CD1c-positive myeloid dendritic cell (primary cell): ENCODE measurements around the gene CCDC80.

Experiments used
- DNase-seq: peaks from one replicate; pipeline ENCODE4 v3.0.0-alpha.2; 2016; ENCODE audit errors: extremely low spot score

The CCDC80 gene

GRCh38 chr3:112656043-112656442 lies 15.1 kb upstream of the CCDC80 start:
- no peak for DNase-seq

GRCh38 chr3:112654979-112655378 lies 14.0 kb upstream of the CCDC80 start:
- DNase-seq = no peak

- no peak for DNase-seq
These were observed 13.5 kb upstream of the CCDC80 start for GRCh38 chr3:112654492-112654891.

DNA sequence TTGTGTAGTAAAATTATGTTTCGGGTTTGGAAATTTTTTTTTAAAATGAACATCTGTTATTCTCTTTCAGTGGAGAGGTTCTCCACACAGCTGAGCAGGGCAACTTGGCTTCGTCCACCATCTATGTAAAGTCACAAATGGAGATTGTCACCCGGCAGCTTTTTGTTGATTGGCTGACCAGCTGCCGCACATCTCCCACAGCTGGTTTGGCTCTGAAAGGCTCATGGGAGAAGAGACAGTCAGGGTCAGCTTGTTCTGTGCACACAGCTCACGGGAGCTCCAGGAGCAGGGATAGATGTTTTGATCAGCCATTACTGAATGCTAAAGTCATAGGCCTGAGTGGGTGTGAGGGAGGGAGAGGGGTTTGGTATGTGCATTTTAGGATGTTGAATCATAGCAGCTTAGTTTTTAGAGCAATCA lies 12.9 kb upstream of the CCDC80 start:
- DNase-seq = no peak

DNA sequence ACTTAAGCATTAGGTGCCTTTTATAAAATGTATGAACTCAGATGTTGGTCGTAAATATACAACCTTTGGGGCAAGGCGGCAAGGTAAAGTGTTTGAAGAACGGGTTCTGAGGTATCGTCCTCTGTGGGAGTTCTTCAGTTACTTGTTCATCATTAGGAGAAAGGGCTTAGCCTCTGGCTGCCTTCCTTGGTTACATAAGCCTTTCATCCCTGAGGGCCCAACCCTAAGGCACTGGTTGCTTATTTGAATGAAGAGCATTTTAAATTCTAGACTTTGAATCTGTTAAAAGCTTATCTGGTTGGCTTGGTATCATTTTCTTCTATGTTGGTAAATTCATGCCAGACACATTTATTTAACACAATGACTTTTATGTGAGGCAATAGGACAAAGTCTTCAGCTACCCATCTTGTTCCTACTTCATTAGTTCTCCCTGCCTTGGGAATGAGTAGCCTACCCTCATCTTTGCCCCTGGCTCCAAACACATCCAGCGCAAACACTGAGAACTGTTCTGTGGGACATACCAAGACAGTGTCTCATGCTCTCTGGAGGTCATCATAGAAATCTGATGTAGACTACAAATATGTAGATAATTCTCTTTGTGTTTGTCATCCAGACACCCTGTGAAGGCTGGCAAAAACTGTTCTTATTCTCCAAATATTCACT lies 12.4 kb upstream of the CCDC80 start:
- no peak for DNase-seq

DNA sequence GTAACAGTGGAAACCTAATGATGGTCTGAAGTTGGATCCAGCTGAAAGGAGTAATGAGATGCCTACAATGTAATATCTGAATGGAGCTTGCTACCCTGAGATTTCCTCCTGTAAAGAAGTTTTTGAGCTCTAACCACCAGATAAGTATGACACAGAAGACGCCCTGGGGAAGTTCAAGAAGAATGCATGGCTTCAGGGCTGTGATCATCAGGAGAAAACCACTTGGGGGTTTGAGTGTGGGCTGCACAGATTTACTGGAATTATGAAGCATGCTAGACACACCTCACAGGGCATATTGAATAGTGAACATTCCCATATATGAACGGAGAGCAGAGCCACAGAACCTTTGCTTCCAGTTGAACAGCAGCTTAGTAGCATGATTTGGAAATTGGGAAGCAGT lies 10.6 kb upstream of the CCDC80 start:
- no peak for DNase-seq

DNA sequence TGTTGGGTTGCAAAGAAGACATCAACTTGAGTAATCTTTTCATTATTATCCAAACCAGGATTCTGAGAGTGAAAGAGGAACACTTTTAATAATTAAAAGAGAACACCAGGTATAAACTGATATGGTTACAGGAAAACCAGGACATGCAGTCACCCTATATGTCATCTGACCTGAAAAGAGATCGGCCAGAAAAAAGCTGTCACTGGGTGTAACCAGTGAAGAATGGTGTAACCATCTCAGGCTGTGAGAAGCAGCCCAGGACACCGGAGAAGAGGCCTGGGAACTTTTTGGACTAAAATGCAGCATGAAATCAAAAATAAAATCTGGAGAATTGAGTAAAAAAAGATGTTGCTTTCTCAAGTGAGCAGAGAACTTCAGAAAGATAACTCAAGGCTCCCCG lies 10.1 kb upstream of the CCDC80 start:
- DNase-seq = no peak

DNA sequence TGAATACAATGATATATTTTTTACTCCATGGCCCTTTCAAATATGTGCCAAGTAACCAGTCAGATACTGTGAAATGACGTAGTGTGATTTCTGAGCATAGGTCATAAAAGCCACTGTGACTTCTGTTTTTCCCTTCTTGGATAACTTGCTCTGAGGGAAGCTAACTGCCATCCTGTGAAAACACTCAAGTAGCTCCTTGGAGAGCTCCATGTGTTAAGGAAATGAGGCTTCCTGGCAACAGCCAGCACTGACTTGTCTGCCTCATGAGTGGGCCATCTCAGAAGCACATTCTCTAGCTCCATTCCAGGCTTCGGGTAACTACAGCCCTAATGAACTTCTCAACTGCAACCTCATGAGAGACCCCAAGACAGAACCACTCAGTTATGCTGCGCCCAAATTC lies 9.5 kb upstream of the CCDC80 start:
- no peak for DNase-seq

- DNase-seq = no peak
These were observed 8.5 kb upstream of the CCDC80 start for GRCh38 chr3:112649478-112649735.

DNA sequence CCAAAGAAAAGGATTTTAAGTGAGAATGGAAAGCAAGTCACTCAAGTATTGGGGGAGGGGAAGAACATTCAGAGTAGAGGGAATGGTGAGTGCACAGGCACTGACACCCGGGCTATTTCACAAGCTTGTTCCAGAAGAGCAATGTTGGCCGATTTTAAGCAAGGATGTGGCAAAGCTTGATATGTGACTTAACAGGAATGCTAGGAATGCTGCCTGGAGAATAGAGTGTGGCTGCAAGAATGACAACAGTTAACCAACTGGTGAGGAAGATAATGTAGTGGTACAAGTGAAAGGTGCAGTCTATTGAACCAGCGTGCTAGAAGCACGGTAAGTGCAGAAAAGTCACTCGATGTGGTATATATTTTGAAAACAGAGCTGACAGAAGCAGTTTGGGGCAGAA lies 6.2 kb upstream of the CCDC80 start:
- DNase-seq = no peak

DNA sequence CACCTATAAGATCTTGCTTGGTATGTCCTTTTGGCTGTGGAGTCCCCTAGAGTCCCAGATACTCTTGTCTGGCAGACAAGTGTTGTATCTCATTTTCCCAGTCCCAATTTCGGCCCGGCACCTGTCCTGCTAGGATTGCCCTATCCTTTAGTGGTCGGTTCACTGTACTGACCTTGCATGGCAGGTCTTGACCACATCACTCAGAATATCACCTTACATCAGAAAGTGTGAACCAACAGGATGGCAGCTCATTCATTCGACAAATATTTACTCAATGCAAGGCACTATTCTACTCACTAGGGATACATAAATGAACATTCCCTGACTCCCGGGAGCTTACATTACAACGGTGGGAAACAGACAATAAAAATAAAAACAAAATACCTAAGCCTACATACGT lies 5.7 kb upstream of the CCDC80 start:
- no peak for DNase-seq

DNA sequence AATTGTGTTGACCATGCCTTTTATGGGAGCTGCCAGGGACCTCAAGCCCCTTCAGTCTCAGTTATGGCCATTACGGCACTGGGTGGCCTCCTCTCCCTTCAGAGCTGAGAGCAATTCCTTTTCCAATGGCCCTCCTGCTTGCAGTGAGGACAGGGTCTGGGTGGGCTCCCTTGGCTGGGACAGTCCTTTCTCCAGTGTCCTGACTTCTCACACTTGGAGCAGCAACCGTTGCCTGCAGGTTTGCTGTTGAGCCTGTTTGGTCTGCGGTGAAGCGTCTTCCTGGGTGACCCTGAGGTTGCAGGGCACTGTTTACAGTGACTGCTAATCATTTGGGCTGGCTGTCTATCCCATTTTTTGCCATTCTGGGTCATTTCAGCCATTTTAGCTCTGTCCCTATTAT lies 3.5 kb upstream of the CCDC80 start:
- no peak for DNase-seq

GRCh38 chr3:112643621-112644240 lies 2.8 kb upstream of the CCDC80 start:
- no peak for DNase-seq

DNA sequence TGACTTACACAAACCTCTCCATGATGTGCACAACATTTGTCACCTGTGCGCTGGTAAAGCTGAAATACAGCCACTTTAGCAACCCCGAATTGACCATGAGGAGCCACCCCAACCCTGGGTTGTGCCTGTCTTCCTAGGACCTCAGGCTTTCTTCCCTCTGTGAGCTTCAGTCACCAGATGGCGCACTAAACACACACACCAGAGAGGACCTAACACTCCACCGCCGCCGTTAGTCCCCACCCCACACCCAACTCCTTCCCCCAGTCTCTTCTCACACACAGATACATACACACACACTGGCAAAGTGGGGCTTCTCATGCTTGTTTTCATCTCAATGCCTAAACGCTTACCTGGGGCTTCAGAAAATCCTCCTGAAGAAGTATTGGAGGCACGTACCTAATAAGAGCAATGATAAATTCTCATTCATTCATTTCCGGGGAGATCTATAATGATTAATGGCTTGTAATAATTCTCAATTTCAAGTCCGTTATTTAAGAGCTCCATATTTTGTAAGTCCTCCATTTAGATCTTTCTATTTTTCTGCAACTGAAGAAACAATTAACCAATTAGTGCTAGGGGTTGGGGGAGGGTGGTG lies 2.1 kb upstream of the CCDC80 start:
- peak; percentile 86 for DNase-seq

DNA sequence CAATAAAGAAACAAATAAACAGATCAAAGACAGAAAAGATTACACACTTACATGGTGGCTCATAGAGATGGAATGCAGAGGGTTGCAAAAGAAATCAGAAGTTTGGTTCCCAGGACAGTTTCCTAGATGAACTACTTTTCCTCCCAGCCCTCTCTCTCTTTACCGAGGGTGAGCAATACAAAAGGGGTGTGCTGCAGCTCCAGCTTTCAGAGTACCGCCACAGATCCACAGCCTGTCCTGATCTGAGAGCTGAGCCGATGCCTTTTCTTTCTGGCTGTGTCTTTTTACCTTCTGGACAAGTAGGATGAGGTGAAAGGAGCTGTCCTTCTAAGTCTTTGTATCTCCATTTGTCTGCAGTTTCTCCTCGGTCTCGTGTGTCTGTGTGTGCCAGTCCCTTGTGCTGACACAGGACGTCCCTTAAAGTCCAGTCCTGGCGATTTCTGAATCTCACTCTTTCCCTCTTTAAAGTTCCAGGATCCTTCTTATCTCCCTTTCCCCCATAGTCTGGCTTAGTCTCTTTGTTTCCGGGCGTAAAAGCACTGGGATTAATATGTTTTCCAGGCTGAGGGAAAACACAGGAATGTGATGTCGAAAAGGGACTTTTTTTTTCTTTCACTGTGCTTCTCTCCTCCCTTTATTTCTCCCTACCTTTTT lies 540 bp downstream of the CCDC80 start:
- DNase-seq = no peak

DNA sequence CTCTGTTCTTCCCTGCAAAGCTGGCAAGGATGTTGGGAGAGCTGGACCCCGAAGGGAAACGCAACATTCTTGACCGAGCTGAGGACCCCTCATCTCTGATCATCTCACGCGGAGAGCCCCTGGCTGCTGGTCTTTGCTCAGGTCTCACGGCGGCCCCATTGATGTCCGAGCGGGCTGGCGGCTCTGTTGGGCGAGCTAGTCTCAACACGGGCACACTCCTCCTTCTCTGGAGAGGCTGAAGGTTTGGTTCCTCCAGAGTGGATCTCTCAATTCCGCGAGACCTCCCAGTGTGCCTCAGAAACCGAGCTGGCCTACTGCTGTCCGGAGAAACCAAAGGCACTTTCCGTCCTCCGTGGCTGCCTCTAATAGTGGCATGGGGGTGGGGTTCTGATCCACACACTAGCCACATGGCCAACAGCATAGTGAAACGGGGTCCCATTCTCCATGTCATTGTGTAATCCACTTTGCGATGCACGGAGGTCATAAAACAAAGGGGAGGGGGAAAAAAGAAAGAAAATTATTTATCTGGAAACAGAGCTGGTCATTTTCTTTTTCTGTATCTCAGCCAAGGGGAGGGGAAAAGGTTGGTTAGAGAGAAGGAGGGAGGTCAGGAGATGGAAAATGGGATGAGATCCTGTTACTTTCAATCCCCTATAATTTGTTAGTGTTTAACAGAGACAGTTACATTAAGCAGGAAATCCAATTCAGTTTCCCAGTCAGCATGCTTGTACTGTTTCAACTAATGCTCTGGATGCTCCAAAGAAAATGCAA lies 1.3 kb downstream of the CCDC80 start:
- no peak for DNase-seq

GRCh38 chr3:112638327-112639020 lies 2.5 kb downstream of the CCDC80 start:
- DNase-seq = no peak

GRCh38 chr3:112637700-112638099 lies 3.2 kb downstream of the CCDC80 start:
- no peak for DNase-seq

DNA sequence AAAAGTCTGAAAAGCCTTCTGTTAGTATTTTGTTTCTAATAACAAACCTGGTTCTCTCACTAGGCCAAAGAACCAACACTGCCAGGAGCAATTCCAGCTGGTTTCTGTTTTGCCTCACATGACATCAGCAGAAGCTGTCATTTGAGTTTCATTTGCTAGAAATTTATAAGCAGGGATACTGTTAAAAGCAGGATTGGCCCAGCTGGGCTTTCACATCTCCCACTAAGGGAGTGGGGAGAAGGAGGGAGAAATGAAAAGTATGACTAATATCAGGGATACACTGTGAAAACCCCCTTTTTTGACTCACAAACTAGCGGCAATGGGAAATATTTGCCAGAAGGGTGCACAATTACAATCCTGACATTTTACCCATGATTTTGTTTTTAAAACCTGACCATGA lies 5.3 kb downstream of the CCDC80 start:
- no peak for DNase-seq

DNA sequence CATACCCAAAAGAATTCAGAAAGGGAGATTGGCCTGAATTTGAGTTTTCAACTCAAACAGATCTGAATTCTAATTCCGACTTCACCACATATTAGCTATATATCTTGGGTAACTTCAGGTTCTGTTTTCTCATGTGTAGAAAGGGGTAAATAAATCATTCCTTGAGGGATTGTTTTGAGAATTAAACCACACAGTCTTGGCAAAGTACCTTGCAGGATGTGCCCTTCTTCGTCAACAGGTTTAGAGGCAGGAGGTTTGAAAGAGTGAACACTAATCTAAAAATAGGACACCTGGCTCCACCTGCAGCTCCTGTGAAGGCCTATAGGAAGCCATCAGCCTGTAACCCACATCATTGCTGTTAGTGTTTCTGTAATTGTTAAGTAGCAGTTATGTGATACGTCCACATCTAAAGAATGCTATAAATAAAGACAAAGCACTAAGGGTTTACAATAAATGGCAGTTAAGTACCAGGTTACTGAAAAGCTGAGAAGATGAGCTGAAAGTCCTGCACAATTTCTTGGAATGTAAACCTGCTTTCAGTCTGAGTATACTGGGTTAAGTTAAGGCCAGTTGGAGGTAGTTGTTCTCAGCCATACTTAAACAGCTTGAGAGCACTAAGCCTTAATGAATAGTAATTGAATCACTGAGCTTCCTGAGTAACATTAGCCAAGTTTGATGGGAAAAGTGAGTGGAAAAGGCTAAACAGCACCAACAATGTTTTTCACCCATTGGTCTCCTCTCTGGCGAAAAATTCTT lies 6.0 kb downstream of the CCDC80 start:
- no peak for DNase-seq

DNA sequence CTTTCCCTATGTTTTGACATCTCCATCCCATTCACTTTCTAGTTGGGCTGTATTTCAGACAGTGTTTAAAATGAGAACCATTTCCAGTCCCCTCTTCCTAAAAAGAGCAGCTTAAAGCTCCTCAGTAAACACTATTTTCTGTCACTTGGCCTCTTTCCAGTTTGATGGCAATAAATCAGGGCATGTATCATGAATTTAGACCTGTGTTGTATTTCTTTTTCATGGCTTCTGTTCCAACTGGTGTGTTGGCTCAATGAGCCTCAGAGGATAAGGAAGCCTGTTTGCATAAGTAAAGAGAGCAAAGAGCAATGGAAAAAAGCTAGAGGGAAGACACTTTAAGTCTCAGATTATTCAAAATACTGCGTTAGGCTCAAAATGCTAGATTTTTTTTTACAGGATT lies 7.2 kb downstream of the CCDC80 start:
- DNase-seq = no peak
